ENCODE data around the gene RUNX1. TPM values are rescaled to one million over a fixed set of nuclear protein-coding genes. Genes with fewer than 3 reads are reported as not detected.

The RUNX1 gene
- total RNA-seq, 1 donor from 2014 or later, result 18.7 TPM

GRCh38 chr21:34811368-34811767, 237.7 kb downstream of the RUNX1 start:
- H3K4me1 Mint-ChIP-seq (ENCODE audit: unreplicated experiment), result peaks cover 36% of the 10 kb centered on the region
- no peak for TF ChIP-seq CTCF (IDR thresholded peaks at IDR 0.05; ENCODE audit: unreplicated experiment)
- peaks cover 5% of the 10 kb centered on the region for H3K27me3 Mint-ChIP-seq (ENCODE audit: unreplicated experiment)
- no peak overlapping the region for H3K27ac Mint-ChIP-seq (ENCODE audit: unreplicated experiment)
- no peak for DNase-seq (ENCODE audit: low spot score)
- no peak overlapping the region for H3K4me3 Mint-ChIP-seq (ENCODE audit: unreplicated experiment)
- H3K9me3 Mint-ChIP-seq (ENCODE audit: unreplicated experiment), result no peaks in the 10 kb centered on the region
- H3K36me3 Mint-ChIP-seq (ENCODE audit: low read depth, unreplicated experiment), result peaks cover 22% of the 10 kb centered on the region

- no peak overlapping the region for H3K4me3 Mint-ChIP-seq (ENCODE audit: unreplicated experiment)
- no peaks in the 10 kb centered on the region for H3K9me3 Mint-ChIP-seq (ENCODE audit: unreplicated experiment)
- peaks cover 30% of the 10 kb centered on the region for H3K4me1 Mint-ChIP-seq (ENCODE audit: unreplicated experiment)
- no peak overlapping the region for H3K27ac Mint-ChIP-seq (ENCODE audit: unreplicated experiment)
- TF ChIP-seq CTCF (IDR thresholded peaks at IDR 0.05; ENCODE audit: unreplicated experiment), result no peak
- DNase-seq (ENCODE audit: low spot score), result no peak
- peaks cover 2% of the 10 kb centered on the region for H3K27me3 Mint-ChIP-seq (ENCODE audit: unreplicated experiment)
- H3K36me3 Mint-ChIP-seq (ENCODE audit: low read depth, unreplicated experiment), result peaks cover 18% of the 10 kb centered on the region
Observed at GRCh38 chr21:34810786-34811185, 238.3 kb downstream of the RUNX1 start.

GRCh38 chr21:34809822-34810221, 239.3 kb downstream of the RUNX1 start:
- Mint-ChIP-seq H3K36me3 (ENCODE audit: low read depth, unreplicated experiment) (peaks cover 11% of the 10 kb centered on the region), H3K27ac (ENCODE audit: unreplicated experiment) (no peak overlapping the region), H3K4me1 (ENCODE audit: unreplicated experiment) (peaks cover 20% of the 10 kb centered on the region), H3K9me3 (ENCODE audit: unreplicated experiment) (no peaks in the 10 kb centered on the region), H3K4me3 (ENCODE audit: unreplicated experiment) (no peak overlapping the region), H3K27me3 (ENCODE audit: unreplicated experiment) (peaks cover 3% of the 10 kb centered on the region)
- TF ChIP-seq CTCF (IDR thresholded peaks at IDR 0.05; ENCODE audit: unreplicated experiment), result no peak
- DNase-seq (ENCODE audit: low spot score), result no peak

- TF ChIP-seq CTCF (IDR thresholded peaks at IDR 0.05; ENCODE audit: unreplicated experiment), result no peak
- Mint-ChIP-seq H3K9me3 (ENCODE audit: unreplicated experiment) (no peaks in the 10 kb centered on the region), H3K4me1 (ENCODE audit: unreplicated experiment) (peaks cover 18% of the 10 kb centered on the region), H3K36me3 (ENCODE audit: low read depth, unreplicated experiment) (peaks cover 8% of the 10 kb centered on the region), H3K4me3 (ENCODE audit: unreplicated experiment) (no peak overlapping the region), H3K27ac (ENCODE audit: unreplicated experiment) (no peak overlapping the region), H3K27me3 (ENCODE audit: unreplicated experiment) (peaks cover 3% of the 10 kb centered on the region)
- no peak for DNase-seq (ENCODE audit: low spot score)
Observed at GRCh38 chr21:34808569-34809204, 240.4 kb downstream of the RUNX1 start.

- no peak overlapping the region for H3K4me3 Mint-ChIP-seq (ENCODE audit: unreplicated experiment)
- no peaks in the 10 kb centered on the region for H3K9me3 Mint-ChIP-seq (ENCODE audit: unreplicated experiment)
- no peak overlapping the region for H3K27ac Mint-ChIP-seq (ENCODE audit: unreplicated experiment)
- peaks cover 3% of the 10 kb centered on the region for H3K27me3 Mint-ChIP-seq (ENCODE audit: unreplicated experiment)
- peaks cover 18% of the 10 kb centered on the region for H3K4me1 Mint-ChIP-seq (ENCODE audit: unreplicated experiment)
- no peak for TF ChIP-seq CTCF (IDR thresholded peaks at IDR 0.05; ENCODE audit: unreplicated experiment)
- no peak for DNase-seq (ENCODE audit: low spot score)
- peaks cover 8% of the 10 kb centered on the region for H3K36me3 Mint-ChIP-seq (ENCODE audit: low read depth, unreplicated experiment)
Observed at GRCh38 chr21:34807881-34808568, 241.1 kb downstream of the RUNX1 start.
